ENCODE results near the gene NIT1. TPM values are rescaled to one million over a fixed set of nuclear protein-coding genes. Genes with fewer than 3 reads are reported as not detected.

Gene NIT1
- total RNA-seq, 1 experiment from 2014 or later: 17.2 TPM

DNA sequence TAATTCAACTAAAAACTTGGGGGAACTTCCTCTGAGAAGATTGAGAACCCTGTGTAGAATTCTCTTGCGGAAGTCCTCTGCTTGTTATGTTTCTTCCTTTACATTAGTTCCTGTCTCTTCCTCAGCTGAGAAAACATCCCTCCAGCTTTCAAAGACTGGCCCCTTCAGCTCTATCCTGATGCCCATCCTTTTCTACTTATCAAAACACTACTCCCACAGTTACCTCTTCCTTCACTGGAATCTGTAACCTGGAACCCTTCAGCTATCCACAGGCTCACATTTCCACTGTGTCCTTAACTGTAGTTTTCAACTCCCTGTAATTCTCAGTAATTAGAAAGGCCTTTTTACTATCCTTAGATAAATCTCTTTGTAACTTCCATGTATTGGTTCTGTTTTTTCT is 20.5 kb downstream of the NIT1 start:
- no peak overlapping the region for H3K4me3 ChIP-seq
- H3K27ac ChIP-seq: peak overlapping the region; percentile 10; the same call in 1 of the 2 replicates
- no peaks in the 10 kb centered on the region for H3K36me3 ChIP-seq
- no peak for DNase-seq
- no peaks in the 10 kb centered on the region for H3K9me3 ChIP-seq (replicated peaks)
- no peaks in the 10 kb centered on the region for H3K27me3 ChIP-seq
- H3K4me1 ChIP-seq: peaks cover 13% of the 10 kb centered on the region; the same call in 1 of the 2 replicates

DNA sequence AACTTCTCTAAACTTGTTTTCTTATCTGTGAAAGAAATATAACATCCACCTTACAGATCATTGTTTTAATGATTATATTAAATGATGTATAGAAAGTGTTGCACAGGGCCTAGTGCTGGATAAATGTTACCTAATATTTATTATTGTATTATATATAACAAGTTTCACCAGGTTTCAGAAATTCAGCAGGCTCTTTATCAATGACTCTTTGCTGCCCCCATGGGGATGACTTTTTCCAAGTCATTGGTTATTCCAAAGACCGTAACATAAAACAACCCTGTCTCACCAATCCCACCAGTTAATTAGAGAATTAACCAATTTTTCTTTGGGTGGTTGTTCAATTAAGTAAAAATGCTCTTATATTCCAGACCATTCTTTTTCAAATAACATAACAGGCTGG is 21.9 kb downstream of the NIT1 start:
- no peaks in the 10 kb centered on the region for H3K27me3 ChIP-seq
- peaks cover 13% of the 10 kb centered on the region; the same call in 1 of the 2 replicates for H3K4me1 ChIP-seq
- H3K27ac ChIP-seq: no peak overlapping the region
- peak in 1 of 2 experiments; percentile 62 for DNase-seq
- no peaks in the 10 kb centered on the region for H3K36me3 ChIP-seq
- no peak overlapping the region for H3K4me3 ChIP-seq
- no peaks in the 10 kb centered on the region for H3K9me3 ChIP-seq (replicated peaks)

DNA sequence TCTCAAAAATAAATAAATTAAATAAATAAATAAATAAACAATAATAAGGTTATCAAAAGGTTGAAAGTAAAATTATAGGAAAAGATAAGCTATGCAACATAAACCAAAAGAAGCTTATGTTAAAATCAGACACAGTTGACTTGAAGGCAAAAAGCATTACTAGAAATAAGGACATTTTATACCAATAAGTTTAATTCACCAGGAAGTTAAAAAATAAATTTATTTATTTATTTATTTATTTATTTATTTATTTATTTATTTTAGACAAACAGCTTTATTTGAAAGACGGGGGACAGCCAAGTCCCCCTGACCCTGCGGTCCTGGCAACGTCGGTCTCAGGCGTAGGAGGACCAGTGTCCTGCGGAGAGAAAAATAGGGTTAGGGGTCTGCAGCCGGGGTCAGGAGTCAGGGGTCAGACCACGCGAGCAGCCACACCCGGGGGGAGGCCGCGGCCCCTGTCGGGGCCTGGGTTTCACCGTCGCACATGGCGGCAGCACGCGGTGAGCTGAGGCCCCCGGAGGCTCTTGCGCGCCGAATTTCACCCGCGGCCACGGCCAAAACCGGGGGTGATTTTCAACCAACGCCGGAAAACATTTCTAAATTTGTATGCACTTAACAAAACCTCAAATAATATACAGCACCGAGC is 23.0 kb downstream of the NIT1 start:
- Histone ChIP-seq H3K4me3 (no peak overlapping the region), H3K9me3 (replicated peaks) (no peaks in the 10 kb centered on the region), H3K27ac (no peak overlapping the region), H3K27me3 (no peaks in the 10 kb centered on the region), H3K36me3 (no peaks in the 10 kb centered on the region), H3K4me1 (peaks cover 13% of the 10 kb centered on the region; the same call in 1 of the 2 replicates)
- DNase-seq: no peak

DNA sequence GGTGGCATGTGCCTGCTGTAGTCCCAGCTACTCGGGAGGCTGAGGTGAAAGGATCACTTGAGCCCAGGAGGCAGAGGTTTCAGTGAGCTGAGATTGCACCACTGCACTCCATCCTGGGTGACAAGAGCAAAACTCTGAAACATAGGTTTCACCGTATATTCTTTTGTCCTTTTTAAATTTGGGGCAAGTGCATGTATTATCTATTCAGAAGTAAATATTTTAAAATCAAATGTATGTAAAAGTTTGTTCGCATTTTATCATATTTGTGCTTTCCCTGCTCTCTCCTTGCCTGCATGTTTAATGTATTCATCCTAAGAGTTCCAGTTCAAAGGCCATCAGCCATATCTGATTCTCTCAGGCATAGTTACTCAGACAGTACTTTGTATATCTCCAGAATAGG is 27.9 kb downstream of the NIT1 start:
- Histone ChIP-seq H3K4me1 (no peaks in the 10 kb centered on the region), H3K27ac (no peak overlapping the region), H3K36me3 (no peaks in the 10 kb centered on the region), H3K27me3 (no peaks in the 10 kb centered on the region), H3K9me3 (replicated peaks) (no peaks in the 10 kb centered on the region), H3K4me3 (no peak overlapping the region)
- DNase-seq: no peak

DNA sequence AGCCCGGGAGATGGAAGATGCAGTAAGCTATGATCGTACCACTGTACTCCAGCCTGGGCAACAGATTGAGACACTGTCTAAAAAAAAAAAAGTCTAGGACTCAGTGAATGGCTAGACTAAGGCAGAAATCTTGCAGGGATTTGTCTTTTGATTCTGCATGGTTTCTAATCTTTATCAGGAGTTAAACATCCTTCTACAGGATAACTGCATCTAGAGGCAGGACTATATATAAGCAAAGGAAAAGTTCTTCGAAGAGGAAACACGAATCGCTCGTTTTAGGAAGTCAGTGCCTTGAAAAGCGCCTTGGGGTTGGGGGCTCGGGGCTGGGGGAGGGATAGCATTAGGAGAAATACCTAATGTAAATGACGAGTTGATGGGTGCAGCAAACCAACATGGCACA is 35.3 kb downstream of the NIT1 start:
- Histone ChIP-seq H3K27ac (peak overlapping the region; percentile 96; the same call in 1 of the 2 replicates), H3K4me3 (peak overlapping the region; percentile 95), H3K36me3 (no peaks in the 10 kb centered on the region), H3K4me1 (no peaks in the 10 kb centered on the region), H3K9me3 (replicated peaks) (no peaks in the 10 kb centered on the region), H3K27me3 (no peaks in the 10 kb centered on the region)
- DNase-seq: no peak

DNA sequence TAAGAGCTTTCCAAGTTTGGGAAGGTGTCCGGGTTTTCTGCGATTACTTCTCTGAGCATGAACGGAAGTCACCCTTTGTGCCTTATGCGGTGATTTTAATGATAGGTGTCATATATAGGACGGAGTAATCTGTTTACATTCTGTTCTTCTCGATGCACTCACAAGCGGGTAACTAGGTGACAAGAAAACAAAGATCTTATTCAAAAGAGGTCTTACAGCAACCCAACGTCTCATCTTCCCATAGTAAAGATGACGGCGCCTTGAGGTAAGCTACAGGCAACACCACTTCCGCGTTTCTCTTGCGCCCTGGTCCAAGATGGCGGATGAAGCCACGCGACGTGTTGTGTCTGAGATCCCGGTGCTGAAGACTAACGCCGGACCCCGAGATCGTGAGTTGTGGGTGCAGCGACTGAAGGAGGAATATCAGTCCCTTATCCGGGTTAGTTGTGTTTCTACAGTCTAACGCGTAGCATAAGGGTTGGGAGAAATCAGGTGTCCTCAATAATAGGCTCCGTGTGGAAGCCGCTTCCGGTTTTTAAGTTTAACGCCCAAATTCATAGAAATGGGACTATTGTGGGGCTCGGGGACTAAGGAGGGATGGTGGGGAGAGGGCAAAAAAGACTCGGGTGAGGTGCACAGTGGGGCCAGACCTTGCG is 35.9 kb downstream of the NIT1 start, which contains the start of gene UFC1:
UFC1 (plus strand) TSS at position 297 of the 656 bp plus-strand sequence; CDS start at position 317, 20 bp downstream.
- DNase-seq: peak; percentile 81 to 88
- H3K4me1 ChIP-seq: no peaks in the 10 kb centered on the region
- no peaks in the 10 kb centered on the region for H3K36me3 ChIP-seq
- peak within 1 kb of the TSS; percentile 95 for H3K4me3 ChIP-seq
- no peaks in the 10 kb centered on the region for H3K9me3 ChIP-seq (replicated peaks)
- no peaks in the 10 kb centered on the region for H3K27me3 ChIP-seq
- H3K27ac ChIP-seq: peak within 1 kb of the TSS; percentile 96

DNA sequence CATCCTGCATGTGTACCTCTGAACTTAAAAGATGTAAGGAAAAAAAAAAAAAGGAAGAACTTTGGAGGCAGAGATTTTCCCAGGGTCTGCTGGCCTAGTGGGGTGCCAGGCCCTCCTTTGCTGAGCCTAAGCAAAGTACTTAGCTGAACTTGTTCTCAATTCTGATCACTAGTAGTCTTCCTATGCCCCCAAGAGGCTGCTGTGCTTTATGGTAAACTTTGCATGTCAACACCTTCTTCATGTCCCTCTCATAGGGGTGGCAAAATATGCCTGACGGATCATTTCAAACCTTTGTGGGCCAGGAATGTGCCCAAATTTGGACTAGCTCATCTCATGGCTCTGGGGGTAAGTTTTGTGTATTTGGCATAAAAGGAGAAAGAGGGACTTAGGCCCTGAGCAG is 40.0 kb downstream of the NIT1 start:
- Histone ChIP-seq H3K4me3 (no peak overlapping the region), H3K27me3 (no peaks in the 10 kb centered on the region), H3K9me3 (replicated peaks) (no peaks in the 10 kb centered on the region), H3K27ac (no peak overlapping the region), H3K36me3 (no peaks in the 10 kb centered on the region), H3K4me1 (no peaks in the 10 kb centered on the region; the same call in 1 of the 2 replicates)
- no peak for DNase-seq

DNA sequence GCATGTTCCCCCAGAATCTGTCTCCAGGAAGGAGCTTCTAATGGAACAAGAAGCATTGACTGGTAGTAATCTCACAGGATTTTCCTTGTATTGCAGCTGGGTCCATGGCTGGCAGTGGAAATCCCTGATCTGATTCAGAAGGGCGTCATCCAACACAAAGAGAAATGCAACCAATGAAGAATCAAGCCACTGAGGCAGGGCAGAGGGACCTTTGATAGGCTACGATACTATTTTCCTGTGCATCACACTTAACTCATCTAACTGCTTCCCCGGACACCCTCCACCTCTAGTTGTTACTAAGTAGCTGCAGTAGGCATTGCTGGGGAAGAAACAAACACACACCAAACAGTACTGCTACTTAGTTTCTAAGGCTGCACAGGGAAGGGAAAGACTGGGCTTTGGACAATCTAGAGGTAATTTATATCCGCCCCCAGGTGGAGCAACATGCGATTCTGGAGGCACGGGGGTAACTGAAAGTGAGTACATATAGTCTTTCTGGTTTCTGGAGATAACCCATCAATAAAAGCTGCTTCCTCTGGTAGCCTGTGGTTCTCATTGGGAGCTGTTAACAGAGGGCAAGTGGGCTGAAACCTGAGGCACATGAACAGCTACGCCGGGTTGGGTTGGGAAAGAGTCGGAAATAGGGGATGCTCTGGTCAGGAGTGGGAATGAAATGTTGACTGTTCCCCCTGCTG is 40.6 kb downstream of the NIT1 start:
- no peaks in the 10 kb centered on the region for H3K27me3 ChIP-seq
- H3K4me3 ChIP-seq: peak overlapping the region; percentile 79; the same call in 1 of the 2 replicates
- no peak for DNase-seq
- no peaks in the 10 kb centered on the region for H3K9me3 ChIP-seq (replicated peaks)
- H3K27ac ChIP-seq: no peak overlapping the region
- H3K36me3 ChIP-seq: no peaks in the 10 kb centered on the region
- no peaks in the 10 kb centered on the region; the same call in 1 of the 2 replicates for H3K4me1 ChIP-seq

DNA sequence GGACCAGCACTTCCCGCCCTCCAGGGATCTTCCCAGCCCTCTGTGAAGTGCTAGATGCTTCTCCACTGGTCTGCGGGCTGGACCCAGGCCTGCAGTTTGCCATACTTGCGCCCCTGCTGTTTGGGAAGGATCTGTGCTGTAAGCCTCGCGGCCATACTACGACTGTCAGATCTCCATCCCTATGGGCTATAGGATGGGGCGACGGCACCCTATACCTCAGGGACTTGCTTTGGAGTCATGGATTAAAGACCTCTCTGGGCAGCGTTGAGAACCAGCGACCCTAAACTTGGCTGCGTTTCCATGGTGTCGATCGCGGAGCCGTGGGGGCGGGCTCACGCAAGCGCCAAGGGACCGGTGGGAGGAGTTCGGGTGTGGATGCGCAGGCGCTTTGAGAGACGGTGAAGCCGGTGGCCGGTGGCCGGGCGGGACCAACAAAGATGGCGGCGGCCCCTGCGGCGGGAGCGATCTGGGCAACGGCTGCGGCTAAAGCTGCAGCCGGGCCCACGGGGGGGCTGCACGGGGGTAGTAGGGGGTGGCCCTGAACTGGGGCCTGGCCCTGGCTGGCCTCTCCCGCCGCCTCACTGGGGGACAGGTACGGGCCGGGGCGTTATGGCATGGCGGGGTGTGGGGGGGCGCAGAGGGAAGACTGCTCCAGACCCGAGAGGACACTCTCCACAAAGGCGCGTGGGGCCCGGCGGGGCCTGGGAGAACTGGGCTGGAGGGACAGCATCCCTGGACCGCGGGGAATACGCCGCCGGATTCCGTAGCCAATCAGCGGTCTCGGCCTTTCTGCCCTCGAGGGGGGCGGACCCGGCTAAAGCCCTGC is 41.4 kb downstream of the NIT1 start, which contains the start of gene USP21:
USP21 (plus strand) TSS at position 414 of the 826 bp plus-strand sequence. CDS start 1,141 bp downstream, outside the sequence.
- Histone ChIP-seq H3K9me3 (replicated peaks) (no peaks in the 10 kb centered on the region), H3K4me1 (no peaks in the 10 kb centered on the region; the same call in 1 of the 2 replicates), H3K36me3 (no peaks in the 10 kb centered on the region), H3K27me3 (no peaks in the 10 kb centered on the region), H3K4me3 (peak within 1 kb of the TSS; percentile 79), H3K27ac (peak within 1 kb of the TSS; percentile 87)
- DNase-seq: peak; percentile 89 to 93

DNA sequence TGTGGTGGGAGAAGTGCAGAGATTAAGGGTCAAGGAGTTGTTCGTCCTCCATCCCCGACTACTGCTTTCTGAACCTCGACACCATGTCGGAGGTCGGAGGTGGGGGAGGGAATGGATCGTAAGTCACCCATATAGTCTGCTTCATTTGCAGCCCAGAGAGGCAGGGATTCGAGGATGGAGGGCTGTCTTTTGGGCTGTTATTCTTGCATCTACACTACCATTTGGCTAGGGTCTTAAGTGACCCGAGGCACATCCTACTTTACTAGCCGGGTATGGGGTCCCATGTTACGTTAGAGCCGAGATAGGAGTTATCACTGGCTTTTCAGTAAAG is 42.0 kb downstream of the NIT1 start:
- Histone ChIP-seq H3K27me3 (no peaks in the 10 kb centered on the region), H3K4me1 (no peaks in the 10 kb centered on the region; the same call in 1 of the 2 replicates), H3K36me3 (no peaks in the 10 kb centered on the region), H3K4me3 (peak overlapping the region; percentile 79), H3K27ac (peak overlapping the region; percentile 87), H3K9me3 (replicated peaks) (no peaks in the 10 kb centered on the region)
- DNase-seq: no peak

DNA sequence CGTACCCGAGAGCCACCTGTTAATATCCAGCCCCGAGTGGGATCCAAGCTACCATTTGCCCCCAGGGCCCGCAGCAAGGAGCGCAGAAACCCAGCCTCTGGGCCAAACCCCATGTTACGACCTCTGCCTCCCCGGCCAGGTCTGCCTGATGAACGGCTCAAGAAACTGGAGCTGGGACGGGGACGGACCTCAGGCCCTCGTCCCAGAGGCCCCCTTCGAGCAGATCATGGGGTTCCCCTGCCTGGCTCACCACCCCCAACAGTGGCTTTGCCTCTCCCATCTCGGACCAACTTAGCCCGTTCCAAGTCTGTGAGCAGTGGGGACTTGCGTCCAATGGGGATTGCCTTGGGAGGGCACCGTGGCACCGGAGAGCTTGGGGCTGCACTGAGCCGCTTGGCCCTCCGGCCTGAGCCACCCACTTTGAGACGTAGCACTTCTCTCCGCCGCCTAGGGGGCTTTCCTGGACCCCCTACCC is 42.8 kb downstream of the NIT1 start:
- no peaks in the 10 kb centered on the region for H3K9me3 ChIP-seq (replicated peaks)
- no peak for DNase-seq
- no peaks in the 10 kb centered on the region for H3K36me3 ChIP-seq
- no peaks in the 10 kb centered on the region for H3K27me3 ChIP-seq
- H3K27ac ChIP-seq: no peak overlapping the region
- H3K4me1 ChIP-seq: no peaks in the 10 kb centered on the region; the same call in 1 of the 2 replicates
- H3K4me3 ChIP-seq: no peak overlapping the region

DNA sequence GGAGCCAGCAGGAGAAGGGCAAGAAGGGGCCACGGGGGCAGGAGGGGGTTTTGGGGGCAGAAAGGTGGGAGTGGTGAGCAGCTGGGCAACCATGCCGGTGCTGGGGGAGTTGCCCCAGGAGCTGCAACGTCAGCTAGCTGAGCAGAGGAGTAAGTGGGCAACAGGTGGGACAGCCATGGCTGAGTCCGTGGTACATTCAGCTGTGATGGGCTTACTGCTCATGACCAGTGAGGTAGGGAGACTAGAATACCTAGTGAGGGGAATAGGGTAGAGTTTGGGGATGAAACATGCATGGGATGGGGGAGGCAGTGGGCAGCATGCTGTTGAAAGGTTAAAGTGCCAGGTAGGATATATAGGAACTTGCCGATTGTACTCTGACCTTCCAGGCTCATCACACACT is 43.7 kb downstream of the NIT1 start:
- Histone ChIP-seq H3K4me1 (no peaks in the 10 kb centered on the region; the same call in 1 of the 2 replicates), H3K36me3 (no peaks in the 10 kb centered on the region), H3K4me3 (no peak overlapping the region)

DNA sequence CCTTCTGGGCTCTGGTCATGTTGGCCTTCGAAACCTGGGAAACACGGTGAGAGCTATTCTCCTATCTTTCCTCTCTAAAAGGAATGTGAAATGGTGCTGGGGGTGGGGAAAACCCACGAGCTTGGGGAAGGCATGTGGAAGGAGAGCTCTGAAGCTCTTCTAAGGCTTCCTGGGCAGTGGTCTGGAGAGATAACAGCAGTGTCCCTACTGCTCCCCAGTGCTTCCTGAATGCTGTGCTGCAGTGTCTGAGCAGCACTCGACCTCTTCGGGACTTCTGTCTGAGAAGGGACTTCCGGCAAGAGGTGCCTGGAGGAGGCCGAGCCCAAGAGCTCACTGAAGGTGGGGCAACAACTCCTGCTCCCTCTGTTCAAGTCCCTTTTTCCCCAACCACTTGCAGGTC is 44.1 kb downstream of the NIT1 start:
- H3K27ac ChIP-seq: no peak overlapping the region
- H3K27me3 ChIP-seq: no peaks in the 10 kb centered on the region
- no peak for DNase-seq
- H3K4me3 ChIP-seq: no peak overlapping the region
- H3K9me3 ChIP-seq (replicated peaks): no peaks in the 10 kb centered on the region
- H3K36me3 ChIP-seq: no peaks in the 10 kb centered on the region
- no peaks in the 10 kb centered on the region; the same call in 1 of the 2 replicates for H3K4me1 ChIP-seq

More for the DNA sequence above, 43.7 kb downstream of the NIT1 start:
- no peaks in the 10 kb centered on the region for H3K9me3 ChIP-seq (replicated peaks)
- no peaks in the 10 kb centered on the region for H3K27me3 ChIP-seq
- no peak overlapping the region for H3K27ac ChIP-seq
- no peak for DNase-seq

DNA sequence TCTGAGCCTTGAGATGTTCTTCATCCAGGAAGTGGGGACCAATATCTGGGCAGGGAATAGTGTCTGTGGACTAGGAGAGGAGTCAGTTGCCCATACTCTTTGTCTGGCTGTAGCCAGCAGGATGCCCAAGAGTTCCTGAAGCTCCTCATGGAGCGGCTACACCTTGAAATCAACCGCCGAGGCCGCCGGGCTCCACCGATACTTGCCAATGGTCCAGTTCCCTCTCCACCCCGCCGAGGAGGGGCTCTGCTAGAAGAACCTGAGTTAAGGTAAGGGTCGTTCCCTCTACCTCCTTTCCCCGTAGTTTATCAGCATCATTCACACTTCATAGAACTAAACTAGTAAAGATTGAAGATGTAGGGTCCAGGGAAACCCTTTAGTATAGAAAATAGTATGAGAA is 44.9 kb downstream of the NIT1 start:
- Histone ChIP-seq H3K27ac (no peak overlapping the region), H3K4me3 (no peak overlapping the region), H3K36me3 (no peaks in the 10 kb centered on the region)

More for the DNA sequence above, 44.9 kb downstream of the NIT1 start:
- Histone ChIP-seq H3K27me3 (no peaks in the 10 kb centered on the region), H3K4me1 (no peaks in the 10 kb centered on the region; the same call in 1 of the 2 replicates), H3K9me3 (replicated peaks) (no peaks in the 10 kb centered on the region)
- DNase-seq: no peak

Measured in SJCRH30 (cell line).